Measurements from ENCODE around the gene DPP4.
"Not testable (repeated sequence)": the region's sequence is repeated elsewhere in the genome, so short reads cannot be mapped to it uniquely, and the experiment has no call there.

Gene DPP4

GRCh38 chr2:161961061-161961460, 113.0 kb downstream of the DPP4 start:
- Mint-ChIP-seq H3K9me3 (no peaks in the 10 kb centered on the region), H3K27ac (no peak overlapping the region), H3K27me3 (no peaks in the 10 kb centered on the region), H3K4me1 (peaks cover 58% of the 10 kb centered on the region), H3K4me3 (no peak overlapping the region)
- DNase-seq: no peak
- no peak for ATAC-seq

- ATAC-seq: peak; percentile 59
- peak overlapping the region; percentile 46 to 84 for H3K4me3 Mint-ChIP-seq
Observed at GRCh38 chr2:161956738-161957137, 117.3 kb downstream of the DPP4 start.

GRCh38 chr2:161955211-161955610, 118.8 kb downstream of the DPP4 start:
- Mint-ChIP-seq H3K4me1 (peaks cover 73% of the 10 kb centered on the region), H3K27ac (peak overlapping the region; percentile 65 to 88), H3K27me3 (no peaks in the 10 kb centered on the region), H3K4me3 (peak overlapping the region; percentile 16 to 50), H3K9me3 (peaks cover 0 to 3% of the 10 kb centered on the region in 2 donors)
- DNase-seq: no peak
- no peak for ATAC-seq

More at GRCh38 chr2:161956738-161957137, 117.3 kb downstream of the DPP4 start:
- H3K9me3 Mint-ChIP-seq: peaks cover 0 to 3% of the 10 kb centered on the region in 2 donors
- H3K27ac Mint-ChIP-seq: peak overlapping the region; percentile 55 to 94
- H3K4me1 Mint-ChIP-seq: peaks cover 77% of the 10 kb centered on the region
- no peaks in the 10 kb centered on the region for H3K27me3 Mint-ChIP-seq
- DNase-seq: no peak

GRCh38 chr2:161954103-161954502, 119.9 kb downstream of the DPP4 start:
- DNase-seq: peak in 1 of 2 donors; percentile 41
- Mint-ChIP-seq H3K27me3 (no peaks in the 10 kb centered on the region), H3K4me1 (peaks cover 72% of the 10 kb centered on the region), H3K9me3 (peaks cover 0 to 3% of the 10 kb centered on the region in 2 donors), H3K4me3 (peak overlapping the region; percentile 39 to 47), H3K27ac (peak overlapping the region; percentile 73 to 92)
- ATAC-seq: peak; percentile 18

DNA sequence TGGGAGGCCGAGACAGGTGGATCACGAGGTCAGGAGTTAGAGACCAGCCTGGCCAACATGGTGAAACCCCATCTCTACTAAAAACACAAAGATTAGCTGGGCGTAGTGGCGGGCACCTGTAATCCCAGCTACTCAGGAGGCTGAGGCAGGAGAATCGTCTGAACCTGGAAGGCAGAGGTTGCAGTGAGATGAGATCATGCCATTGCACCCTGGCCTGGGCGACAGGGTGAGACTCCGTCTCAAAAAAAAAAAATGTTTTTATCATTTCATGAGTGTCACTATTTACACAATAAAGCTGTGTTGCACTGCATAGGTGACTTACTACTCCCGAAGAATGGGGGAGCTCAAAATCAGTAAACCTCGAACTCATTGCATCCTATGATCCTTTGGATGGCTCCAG, 120.6 kb downstream of the DPP4 start:
- Mint-ChIP-seq H3K4me3 (peak overlapping the region; percentile 58 to 72), H3K4me1 (peaks cover 68% of the 10 kb centered on the region), H3K27ac (peak overlapping the region; percentile 92 to 99)
- not testable (repeated sequence) for ATAC-seq, H3K27me3 Mint-ChIP-seq, H3K9me3 Mint-ChIP-seq
- peak in 1 of 2 donors; percentile 29 for DNase-seq

- peaks cover 69% of the 10 kb centered on the region for H3K4me1 Mint-ChIP-seq
- peak; percentile 85 for ATAC-seq
- peak overlapping the region; percentile 92 to 99 for H3K27ac Mint-ChIP-seq
- DNase-seq: peak; percentile 46 to 60
- H3K4me3 Mint-ChIP-seq: peak overlapping the region; percentile 58 to 72
- H3K9me3 Mint-ChIP-seq: peaks cover 0 to 3% of the 10 kb centered on the region in 2 donors
- no peaks in the 10 kb centered on the region for H3K27me3 Mint-ChIP-seq
Observed at GRCh38 chr2:161952783-161953191, 121.2 kb downstream of the DPP4 start.

- peaks cover 39% of the 10 kb centered on the region for H3K4me1 Mint-ChIP-seq
- H3K4me3 Mint-ChIP-seq: peak overlapping the region in 1 of 2 donors; percentile 20
- H3K27ac Mint-ChIP-seq: peak overlapping the region in 1 of 2 donors; percentile 71
Observed at GRCh38 chr2:161947836-161948235, 126.2 kb downstream of the DPP4 start.

DNA sequence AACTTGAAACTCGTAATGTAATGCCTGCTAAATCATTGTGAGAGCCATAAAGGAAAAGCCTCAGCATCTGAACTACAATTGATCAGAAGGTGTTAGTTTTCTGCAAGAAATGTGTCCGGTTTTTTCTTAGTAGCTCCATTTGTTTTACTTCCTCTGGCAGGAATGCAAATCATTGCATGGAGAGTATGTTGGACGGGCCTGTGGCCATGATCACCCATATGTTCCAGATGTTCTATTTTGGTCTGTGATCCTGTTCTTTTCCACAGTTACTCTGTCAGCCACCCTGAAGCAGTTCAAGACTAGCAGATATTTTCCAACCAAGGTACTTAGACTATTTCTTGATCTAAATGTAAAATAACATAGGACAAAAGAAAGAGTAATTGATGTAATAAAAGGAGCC, 126.6 kb downstream of the DPP4 start:
- Mint-ChIP-seq H3K27me3 (no peaks in the 10 kb centered on the region), H3K27ac (peak overlapping the region in 1 of 2 donors; percentile 71), H3K4me1 (peaks cover 35% of the 10 kb centered on the region), H3K9me3 (no peaks in the 10 kb centered on the region), H3K4me3 (no peak overlapping the region)
- DNase-seq: no peak
- no peak for ATAC-seq

More at GRCh38 chr2:161947836-161948235, 126.2 kb downstream of the DPP4 start:
- Mint-ChIP-seq H3K27me3 (no peaks in the 10 kb centered on the region), H3K9me3 (no peaks in the 10 kb centered on the region)
- ATAC-seq: no peak
- no peak for DNase-seq

- H3K27me3 Mint-ChIP-seq: no peaks in the 10 kb centered on the region
- H3K4me1 Mint-ChIP-seq: peaks cover 28% of the 10 kb centered on the region
- DNase-seq (no peak), ATAC-seq (peak; percentile 66)
- no peak overlapping the region for H3K27ac Mint-ChIP-seq
- no peak overlapping the region for H3K4me3 Mint-ChIP-seq
- H3K9me3 Mint-ChIP-seq: no peaks in the 10 kb centered on the region
Observed at GRCh38 chr2:161946489-161947107, 127.4 kb downstream of the DPP4 start.

DNA sequence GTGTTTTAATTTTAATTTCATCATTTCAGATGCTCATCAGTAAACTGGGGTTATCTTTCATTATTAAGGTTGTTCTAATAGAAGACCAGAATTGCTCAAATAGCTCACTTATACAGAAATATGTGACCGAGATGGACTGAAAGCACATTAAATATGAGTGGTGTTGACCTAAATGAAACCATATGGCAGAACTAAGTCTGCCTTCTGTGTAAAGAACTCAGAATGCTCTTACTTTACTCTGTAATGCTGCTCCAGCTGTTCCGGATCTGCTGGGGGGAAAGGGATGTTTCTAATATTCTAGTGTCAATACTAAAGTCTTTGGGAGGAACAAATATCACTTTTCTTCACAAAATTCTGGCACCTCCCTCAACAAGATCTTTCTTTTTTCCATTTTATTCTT, 131.0 kb downstream of the DPP4 start:
- Mint-ChIP-seq H3K4me1 (peaks cover 14% of the 10 kb centered on the region), H3K27me3 (no peaks in the 10 kb centered on the region), H3K4me3 (no peak overlapping the region), H3K9me3 (no peaks in the 10 kb centered on the region), H3K27ac (no peak overlapping the region)
- ATAC-seq (no peak), DNase-seq (no peak)

Measured in stimulated activated naive CD8-positive, alpha-beta T cell treated with anti-CD3 and anti-CD28 coated beads, Interleukin-15, amount 100 ng/mL, for 72 hours (primary cell).